HG02678 (cell line): Measurements from ENCODE around the gene SRD5A1.

Experiments
- ATAC-seq: cut with Tn5 transposase; IDR thresholded peaks from one replicate; pipeline ENCODE4 v1.9.1; 2021; ENCODE audit warnings: mild to moderate bottlenecking, moderate library complexity; ENCODE audit not compliant: unreplicated experiment

SRD5A1 gene

GRCh38 chr5:6632888-6633468 lies at the start of gene SRD5A1, which contains the start of gene NSUN2:
Gene SRD5A1, plus strand, starts transcription at chr5:6633440. Its CDS starts 137 bp downstream, at chr5:6633577.
Gene NSUN2, minus strand, starts transcription at chr5:6633044. Its CDS starts 65 bp downstream, at chr5:6632979.
- ATAC-seq, result peak; percentile 87

GRCh38 chr5:6584101-6584645 lies 49.1 kb upstream of the SRD5A1 start:
- no peak for ATAC-seq

- ATAC-seq, result no peak
These were observed 48.5 kb upstream of the SRD5A1 start for GRCh38 chr5:6584727-6585126.

GRCh38 chr5:6585168-6585567 lies 48.1 kb upstream of the SRD5A1 start:
- no peak for ATAC-seq

- ATAC-seq, result no peak
These were observed 47.1 kb upstream of the SRD5A1 start for GRCh38 chr5:6585939-6586646.

GRCh38 chr5:6586647-6587042 lies 46.6 kb upstream of the SRD5A1 start:
- ATAC-seq, result no peak

GRCh38 chr5:6587171-6587570 lies 46.1 kb upstream of the SRD5A1 start:
- ATAC-seq, result no peak

GRCh38 chr5:6590581-6590980 lies 42.7 kb upstream of the SRD5A1 start:
- ATAC-seq, result no peak

GRCh38 chr5:6591671-6592288 lies 41.5 kb upstream of the SRD5A1 start:
- ATAC-seq, result no peak

- ATAC-seq, result no peak
These were observed 40.6 kb upstream of the SRD5A1 start for GRCh38 chr5:6592601-6593000.

- ATAC-seq, result no peak
These were observed 39.9 kb upstream of the SRD5A1 start for GRCh38 chr5:6593148-6594016.

- ATAC-seq, result no peak
These were observed 39.2 kb upstream of the SRD5A1 start for GRCh38 chr5:6594066-6594465.

GRCh38 chr5:6595405-6595804 lies 37.8 kb upstream of the SRD5A1 start:
- no peak for ATAC-seq

- no peak for ATAC-seq
These were observed 36.9 kb upstream of the SRD5A1 start for GRCh38 chr5:6596388-6596787.

GRCh38 chr5:6597557-6597956 lies 35.7 kb upstream of the SRD5A1 start:
- ATAC-seq, result no peak

- ATAC-seq, result no peak
These were observed 34.8 kb upstream of the SRD5A1 start for GRCh38 chr5:6598351-6598900.

- no peak for ATAC-seq
These were observed 33.5 kb upstream of the SRD5A1 start for GRCh38 chr5:6599739-6600138.

- ATAC-seq, result no peak
These were observed 32.0 kb upstream of the SRD5A1 start for GRCh38 chr5:6601271-6601670.

- no peak for ATAC-seq
These were observed 31.4 kb upstream of the SRD5A1 start for GRCh38 chr5:6601816-6602215.

- ATAC-seq, result no peak
These were observed 30.8 kb upstream of the SRD5A1 start for GRCh38 chr5:6602441-6602840.

- ATAC-seq, result no peak
These were observed 29.6 kb upstream of the SRD5A1 start for GRCh38 chr5:6603643-6604042.
